K562 (cell line): Measurements from ENCODE around the gene DCAKD. TPM values are rescaled to one million over a fixed set of nuclear protein-coding genes. Genes with fewer than 3 reads are reported as not detected.

Experiments used
- CBFA2T3 ChIP-seq: fragments of 450-650 bp; IDR thresholded peaks from 2 replicates; pipeline ENCODE4 v1.6.1; 2017
- CBX1 ChIP-seq: sonication (generic); IDR thresholded peaks from 2 replicates; pipeline ENCODE4 v1.6.1; 2016; ENCODE audit warnings: antibody characterized with exemption, low read depth, mild to moderate bottlenecking
- CXXC5 ChIP-seq: fragments of 250-450 bp; sonication (Bioruptor Pico); IDR thresholded peaks from 2 replicates; pipeline ENCODE4 v1.8.0; 2022; ENCODE audit warnings: inconsistent platforms, mild to moderate bottlenecking, moderate library complexity
- FOXA3 ChIP-seq, 2 experiments: fragments of 450-650 bp in 1 of 2; sonication (generic) in 1 of 2; formaldehyde crosslinking; IDR thresholded peaks in 1 of 2; conservative IDR thresholded peaks in 1 of 2; 2 replicates each; pipeline versions ENCODE4 v1.4.0 to v1.8.0; 2020 to 2022; ENCODE audit warnings: mild to moderate bottlenecking in 2 of 2, missing genetic modification reagents in 1 of 2
- GABPA ChIP-seq: fragments of 200-800 bp; sonication (Bioruptor generic); conservative IDR thresholded peaks from 2 replicates; pipeline ENCODE4 v1.6.1; 2016; ENCODE audit warnings: low read depth, missing genetic modification characterization, missing compliant biosample characterization
- JUN ChIP-seq, 2 experiments: sonication (generic) in 1 of 2; formaldehyde crosslinking in 1 of 2; IDR thresholded peaks; 2 replicates each; pipeline versions ENCODE4 v1.6.1 to v1.8.0; 2012 to 2022; ENCODE audit warnings: borderline replicate concordance in 2 of 2, mild to moderate bottlenecking in 2 of 2, improper control_type of control experiment in 1 of 2, low read depth in 1 of 2, low read length in 1 of 2, missing genetic modification reagents in 1 of 2
- KHSRP ChIP-seq: fragments of 450-650 bp; IDR thresholded peaks from 2 replicates; pipeline ENCODE4 v1.6.1; 2017
- L3MBTL2 ChIP-seq: fragments of 450-650 bp; IDR thresholded peaks from 2 replicates; pipeline ENCODE4 v1.6.1; 2016; ENCODE audit warnings: mild to moderate bottlenecking, moderate library complexity
- NCOR1 ChIP-seq: fragments of 450-650 bp; IDR thresholded peaks from 2 replicates; pipeline ENCODE4 v1.6.1; 2016; ENCODE audit warnings: mild to moderate bottlenecking, moderate library complexity
- NELFE ChIP-seq: IDR thresholded peaks from 2 replicates; pipeline ENCODE4 v1.6.1; 2011; ENCODE audit warnings: mild to moderate bottlenecking; ENCODE audit not compliant: insufficient read depth, insufficient read length
- NR2F6 ChIP-seq: fragments of 450-650 bp; formaldehyde crosslinking; IDR thresholded peaks from 2 replicates; pipeline ENCODE4 v1.4.0; 2020; ENCODE audit warnings: mild to moderate bottlenecking
- NRF1 ChIP-seq, 2 experiments: fragments of 450-650 bp; IDR thresholded peaks in 1 of 2; conservative IDR thresholded peaks in 1 of 2; 2 replicates each; pipeline ENCODE4 v1.6.1; 2014; ENCODE audit warnings: mild to moderate bottlenecking in 2 of 2
- RB1 ChIP-seq: fragments of 450-650 bp; IDR thresholded peaks from 2 replicates; pipeline ENCODE4 v1.6.1; 2017; ENCODE audit warnings: low read depth, mild to moderate bottlenecking
- SAFB ChIP-seq: fragments of 200-400 bp; formaldehyde crosslinking; IDR thresholded peaks from 2 replicates; pipeline ENCODE4 v1.6.1; 2017; ENCODE audit warnings: low read depth, low read length, borderline replicate concordance
- SIN3B ChIP-seq: fragments of 450-650 bp; IDR thresholded peaks from 2 replicates; pipeline ENCODE4 v1.6.1; 2017; ENCODE audit warnings: low read depth, mild to moderate bottlenecking, moderate library complexity
- SMC3 ChIP-seq: conservative IDR thresholded peaks from 2 replicates; pipeline ENCODE4 v1.6.1; 2011; ENCODE audit warnings: low read depth, low read length, improper control_type of control experiment; ENCODE audit not compliant: insufficient read depth
- TAF7 ChIP-seq: fragments of 450-650 bp; IDR thresholded peaks from 2 replicates; pipeline ENCODE4 v1.6.1; 2016; ENCODE audit warnings: missing genetic modification characterization, missing compliant biosample characterization
- U2AF2 ChIP-seq: fragments of 200-400 bp; formaldehyde crosslinking; optimal IDR thresholded peaks from 2 replicates; pipeline ENCODE3; 2017; ENCODE audit warnings: low read depth, mild to moderate bottlenecking, low read length
- polyA plus RNA-seq, 8 experiments: library from polyadenylated mRNA; depleted of rRNA in 4 of 8; stranded (reverse) in 5 of 8; unstranded in 3 of 8; fragments of >200 nt; fragmentation: Nextera tagmentation in 2 of 8; fragmentation: Illumina TruSeq in 1 of 8; extraction: Ambion mirVana in 2 of 8; extraction: Trizol in 1 of 8; gene quantifications; 2 replicates each; pipeline versions ENCODE4 v1.2.1 to v1.2.3, GENCODE V29; 2011 to 2014; ENCODE audit warnings: inconsistent platforms in 1 of 8, missing spikeins in 1 of 8
- total RNA-seq, 7 experiments: library from RNA; depleted of rRNA in 6 of 7; stranded (reverse); fragments of >200 nt in 6 of 7; fragmentation: Illumina TruSeq in 2 of 7; extraction: Trizol in 2 of 7; gene quantifications; 2 replicates each; pipeline versions ENCODE4 v1.2.1 to v1.2.3, GENCODE V29; 2011 to 2021; ENCODE audit warnings: low replicate concordance in 1 of 7
- TF ChIP-seq, protein P1 (sequence below): fragments of 250-450 bp; sonication (Bioruptor Pico); IDR thresholded peaks from 2 replicates; pipeline ENCODE4 v1.4.0; 2020; ENCODE audit warnings: mild to moderate bottlenecking, moderate library complexity
- TF ChIP-seq, protein P2 (sequence below), 3 experiments: fragments of 200-800 bp in 1 of 3; fragments of 250-450 bp in 1 of 3; fragments of 450-650 bp in 1 of 3; sonication (Bioruptor Pico) in 1 of 3; sonication (Bioruptor generic) in 1 of 3; formaldehyde crosslinking in 1 of 3; IDR thresholded peaks; 2 replicates each; pipeline versions ENCODE4 v1.6.1 to v1.8.0; 2016 to 2022; ENCODE audit warnings: mild to moderate bottlenecking in 2 of 3, missing genetic modification characterization in 2 of 3, missing compliant biosample characterization in 1 of 3, moderate library complexity in 1 of 3
- TF ChIP-seq, protein P3 (sequence below): fragments of 450-650 bp; formaldehyde crosslinking; IDR thresholded peaks from 2 replicates; pipeline ENCODE4 v1.4.0; 2020; ENCODE audit warnings: mild to moderate bottlenecking, moderate library complexity

DCAKD gene
- total and polyA plus RNA-seq, 9 of the 15 experiments (the other 6 are each of a cell fraction or from before 2014, with no cell fraction given), result 7.9 to 35.5 (median 21.4) TPM

DNA sequence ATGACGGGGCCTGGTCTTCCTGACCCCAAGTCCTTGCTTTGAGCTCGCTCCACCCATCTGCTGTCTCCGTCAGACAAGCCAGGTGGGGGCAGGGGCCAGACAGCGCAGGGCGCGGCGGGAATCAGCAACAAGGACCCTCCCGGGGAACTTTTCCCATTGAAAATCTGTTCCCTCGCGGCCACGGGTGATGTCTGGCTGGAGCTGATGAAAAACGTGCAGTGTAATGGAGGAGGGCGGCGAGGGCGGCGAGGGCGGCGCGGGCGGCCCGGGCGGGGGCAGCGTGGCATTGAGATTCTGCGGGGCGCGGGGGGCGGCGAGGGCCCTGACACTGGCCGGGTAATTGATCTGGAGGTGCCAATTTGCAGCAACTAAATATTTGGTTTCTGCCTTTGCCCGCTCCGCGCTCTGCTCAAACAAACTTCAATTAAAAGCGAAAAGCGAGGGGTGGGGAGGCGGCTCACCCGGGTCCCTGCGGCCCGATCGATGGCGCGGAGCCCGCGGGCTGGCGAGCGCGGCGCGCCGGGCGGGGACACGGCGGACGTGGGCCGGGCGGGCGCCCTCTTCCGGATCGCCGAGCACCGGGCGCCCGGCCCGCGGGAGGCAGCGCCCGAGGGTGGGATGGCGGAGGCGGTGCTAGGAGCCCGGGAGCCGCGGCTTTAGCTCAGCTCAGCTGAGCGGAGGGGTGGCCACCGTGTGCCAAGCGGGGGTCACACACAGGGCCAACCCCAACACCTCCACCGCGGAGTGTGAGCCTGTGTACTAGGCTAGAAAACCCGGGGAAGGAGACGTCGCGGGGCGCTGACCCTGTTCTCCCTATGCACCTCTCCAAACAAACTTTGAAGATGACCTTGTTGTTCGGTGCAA is 32.4 kb downstream of the DCAKD start (continued):
- TF ChIP-seq, protein P1, sequence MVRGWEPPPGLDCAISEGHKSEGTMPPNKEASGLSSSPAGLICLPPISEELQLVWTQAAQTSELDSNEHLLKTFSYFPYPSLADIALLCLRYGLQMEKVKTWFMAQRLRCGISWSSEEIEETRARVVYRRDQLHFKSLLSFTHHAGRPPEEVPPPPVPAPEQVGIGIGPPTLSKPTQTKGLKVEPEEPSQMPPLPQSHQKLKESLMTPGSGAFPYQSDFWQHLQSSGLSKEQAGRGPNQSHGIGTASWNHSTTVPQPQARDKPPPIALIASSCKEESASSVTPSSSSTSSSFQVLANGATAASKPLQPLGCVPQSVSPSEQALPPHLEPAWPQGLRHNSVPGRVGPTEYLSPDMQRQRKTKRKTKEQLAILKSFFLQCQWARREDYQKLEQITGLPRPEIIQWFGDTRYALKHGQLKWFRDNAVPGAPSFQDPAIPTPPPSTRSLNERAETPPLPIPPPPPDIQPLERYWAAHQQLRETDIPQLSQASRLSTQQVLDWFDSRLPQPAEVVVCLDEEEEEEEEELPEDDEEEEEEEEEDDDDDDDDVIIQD (CRISPR knock-in tag), result no peak
- peak; percentile 70 for TF ChIP-seq L3MBTL2
- TF ChIP-seq U2AF2, result no peak
- no peak for TF ChIP-seq NELFE
- TF ChIP-seq, protein P2, sequence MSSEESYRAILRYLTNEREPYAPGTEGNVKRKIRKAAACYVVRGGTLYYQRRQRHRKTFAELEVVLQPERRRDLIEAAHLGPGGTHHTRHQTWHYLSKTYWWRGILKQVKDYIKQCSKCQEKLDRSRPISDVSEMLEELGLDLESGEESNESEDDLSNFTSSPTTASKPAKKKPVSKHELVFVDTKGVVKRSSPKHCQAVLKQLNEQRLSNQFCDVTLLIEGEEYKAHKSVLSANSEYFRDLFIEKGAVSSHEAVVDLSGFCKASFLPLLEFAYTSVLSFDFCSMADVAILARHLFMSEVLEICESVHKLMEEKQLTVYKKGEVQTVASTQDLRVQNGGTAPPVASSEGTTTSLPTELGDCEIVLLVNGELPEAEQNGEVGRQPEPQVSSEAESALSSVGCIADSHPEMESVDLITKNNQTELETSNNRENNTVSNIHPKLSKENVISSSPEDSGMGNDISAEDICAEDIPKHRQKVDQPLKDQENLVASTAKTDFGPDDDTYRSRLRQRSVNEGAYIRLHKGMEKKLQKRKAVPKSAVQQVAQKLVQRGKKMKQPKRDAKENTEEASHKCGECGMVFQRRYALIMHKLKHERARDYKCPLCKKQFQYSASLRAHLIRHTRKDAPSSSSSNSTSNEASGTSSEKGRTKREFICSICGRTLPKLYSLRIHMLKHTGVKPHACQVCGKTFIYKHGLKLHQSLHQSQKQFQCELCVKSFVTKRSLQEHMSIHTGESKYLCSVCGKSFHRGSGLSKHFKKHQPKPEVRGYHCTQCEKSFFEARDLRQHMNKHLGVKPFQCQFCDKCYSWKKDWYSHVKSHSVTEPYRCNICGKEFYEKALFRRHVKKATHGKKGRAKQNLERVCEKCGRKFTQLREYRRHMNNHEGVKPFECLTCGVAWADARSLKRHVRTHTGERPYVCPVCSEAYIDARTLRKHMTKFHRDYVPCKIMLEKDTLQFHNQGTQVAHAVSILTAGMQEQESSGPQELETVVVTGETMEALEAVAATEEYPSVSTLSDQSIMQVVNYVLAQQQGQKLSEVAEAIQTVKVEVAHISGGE (CRISPR knock-in tag; IDR thresholded peaks at IDR 0.05), result 0 out of 6 replicates have a peak, but pooled peaks of 1 of the 3 experiments have one; percentile 26
- TF ChIP-seq NRF1 (conservative IDR thresholded peaks at IDR 0.05 in 1 of 2, IDR thresholded peaks at IDR 0.05 in 1 of 2), result 0 out of 4 replicates have a peak, but pooled peaks of 1 of the 2 experiments have one; percentile 2
- peak; percentile 23; the same call in 1 of the 2 replicates for TF ChIP-seq CBX1
- TF ChIP-seq, protein P3, sequence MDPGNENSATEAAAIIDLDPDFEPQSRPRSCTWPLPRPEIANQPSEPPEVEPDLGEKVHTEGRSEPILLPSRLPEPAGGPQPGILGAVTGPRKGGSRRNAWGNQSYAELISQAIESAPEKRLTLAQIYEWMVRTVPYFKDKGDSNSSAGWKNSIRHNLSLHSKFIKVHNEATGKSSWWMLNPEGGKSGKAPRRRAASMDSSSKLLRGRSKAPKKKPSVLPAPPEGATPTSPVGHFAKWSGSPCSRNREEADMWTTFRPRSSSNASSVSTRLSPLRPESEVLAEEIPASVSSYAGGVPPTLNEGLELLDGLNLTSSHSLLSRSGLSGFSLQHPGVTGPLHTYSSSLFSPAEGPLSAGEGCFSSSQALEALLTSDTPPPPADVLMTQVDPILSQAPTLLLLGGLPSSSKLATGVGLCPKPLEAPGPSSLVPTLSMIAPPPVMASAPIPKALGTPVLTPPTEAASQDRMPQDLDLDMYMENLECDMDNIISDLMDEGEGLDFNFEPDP (CRISPR knock-in tag), result no peak
- peak; percentile 44 for TF ChIP-seq SMC3
- peak; percentile 90 for TF ChIP-seq RB1
- no peak for TF ChIP-seq NCOR1
- TF ChIP-seq NR2F6 (CRISPR knock-in tag), result no peak
- TF ChIP-seq GABPA, result no peak
- 0 out of 2 replicates have a peak, but pooled peaks have one; percentile 15 for TF ChIP-seq SIN3B
- peak; percentile 90 for TF ChIP-seq CXXC5 (CRISPR knock-in tag)
- peak; percentile 46; the same call in 1 of the 2 replicates for TF ChIP-seq SAFB
- TF ChIP-seq FOXA3 (CRISPR knock-in tag; conservative IDR thresholded peaks at IDR 0.05 in 1 of 2, IDR thresholded peaks at IDR 0.05 in 1 of 2), result no peak
- TF ChIP-seq CBFA2T3, result no peak
- TF ChIP-seq KHSRP, result no peak
- no peak for TF ChIP-seq JUN (IDR thresholded peaks at IDR 0.05; ENCODE audit: borderline replicate concordance, low read depth, low read length)
- TF ChIP-seq JUN (CRISPR knock-in tag; IDR thresholded peaks at IDR 0.05; ENCODE audit: borderline replicate concordance), result no peak
- no peak for TF ChIP-seq TAF7
